DOHH2 (cell line): ENCODE measurements around the gene MRPS11.

ENCODE experiments used
- CTCF ChIP-seq: fragments of 200-600 bp; sonication (generic); IDR thresholded peaks from one replicate; pipeline ENCODE4 v1.5.1; 2014; ENCODE audit warnings: antibody characterized with exemption, mild to moderate bottlenecking, low read depth, low read length; ENCODE audit not compliant: poor library complexity, severe bottlenecking
- EZH2phosphoT487 ChIP-seq: fragments of 200-600 bp; sonication (generic); IDR thresholded peaks from 2 replicates; pipeline ENCODE4 v1.6.1; 2017; ENCODE audit warnings: borderline replicate concordance, mild to moderate bottlenecking, antibody characterized with exemption, low read length, moderate library complexity, mixed read lengths

GRCh38 chr15:88441076-88441730, 26.3 kb upstream of the MRPS11 start:
- TF ChIP-seq CTCF = no peak
- TF ChIP-seq EZH2phosphoT487 = no peak
